Activated CD8-positive, alpha-beta memory T cell treated with anti-CD3 and anti-CD28 coated beads, Interleukin-2, amount 50 U/mL, for 48 hours (primary cell): ENCODE results near the gene CRIP2.
A peak's percentile ranks its signal among the peaks of the same experiment; 100 is the strongest.

Experiments used
- DNase-seq: peaks from one replicate; pipeline ENCODE4 v3.0.0-alpha.2; 2020

Gene CRIP2

DNA sequence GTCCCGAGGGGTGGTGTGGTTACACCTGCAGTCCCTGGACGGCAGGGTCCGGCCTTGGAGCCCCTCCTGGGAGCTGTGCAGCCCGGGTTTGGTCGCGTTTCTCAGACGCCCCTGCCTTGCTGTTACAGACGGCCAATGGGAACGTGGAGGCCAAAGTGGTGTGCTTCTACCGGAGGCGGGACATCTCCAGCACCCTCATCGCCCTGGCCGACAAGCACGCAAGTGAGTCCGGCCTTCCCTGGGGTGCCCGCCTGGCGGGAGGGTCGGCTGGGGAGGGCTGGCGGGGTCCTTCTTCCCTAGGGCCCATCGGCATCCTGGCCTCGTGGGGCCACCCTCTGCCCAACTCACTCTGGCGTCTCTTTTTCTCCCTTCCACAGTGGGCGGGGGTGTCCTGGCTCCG lies 29.3 kb upstream of the CRIP2 start:
- no peak for DNase-seq

DNA sequence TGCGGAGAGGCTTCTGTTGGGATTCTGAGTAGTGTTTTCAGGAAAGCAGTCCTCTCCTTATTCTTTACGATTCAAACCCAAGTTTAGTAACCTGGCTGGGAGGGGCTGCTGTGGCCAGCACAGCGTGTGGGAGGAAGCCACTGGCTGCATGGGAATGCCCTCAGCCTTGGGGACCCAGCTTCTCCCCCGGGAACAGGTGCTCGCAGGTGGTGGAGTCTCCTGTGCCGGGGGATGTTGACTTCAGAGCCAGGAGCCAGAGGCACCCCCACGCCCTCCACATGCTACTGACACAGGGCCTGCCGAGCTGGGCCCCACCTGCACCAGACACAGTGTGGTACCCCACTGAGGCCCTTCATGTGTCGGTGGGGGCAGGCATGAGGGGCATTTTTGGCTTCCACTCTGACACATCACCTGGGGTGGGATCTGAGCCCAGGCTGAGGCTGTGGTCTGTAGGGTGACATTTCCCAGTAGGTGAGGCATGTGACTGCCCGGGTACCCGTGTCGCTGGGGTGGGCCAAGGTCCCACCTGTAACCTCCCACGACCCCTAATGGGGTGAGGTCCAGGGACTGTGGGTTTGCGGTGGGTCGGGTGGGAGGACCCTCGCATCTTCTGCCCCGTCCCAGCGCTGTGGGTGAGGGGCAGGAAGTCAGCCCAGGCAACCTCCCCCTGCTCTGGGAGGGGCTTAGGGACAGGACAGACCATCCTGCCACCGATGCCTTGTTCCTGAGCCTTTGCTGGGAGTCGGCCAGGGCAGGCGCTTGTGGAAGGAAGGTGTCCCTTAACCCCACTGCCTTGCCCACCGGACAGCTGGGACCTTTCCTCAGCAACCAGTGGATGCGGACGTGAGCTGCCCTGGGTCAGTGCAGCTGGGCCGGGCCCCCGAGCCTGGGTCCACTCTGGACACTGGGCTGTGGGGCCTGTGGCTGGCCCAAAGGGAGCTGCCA lies 28.4 kb upstream of the CRIP2 start:
- DNase-seq, result no peak

DNA sequence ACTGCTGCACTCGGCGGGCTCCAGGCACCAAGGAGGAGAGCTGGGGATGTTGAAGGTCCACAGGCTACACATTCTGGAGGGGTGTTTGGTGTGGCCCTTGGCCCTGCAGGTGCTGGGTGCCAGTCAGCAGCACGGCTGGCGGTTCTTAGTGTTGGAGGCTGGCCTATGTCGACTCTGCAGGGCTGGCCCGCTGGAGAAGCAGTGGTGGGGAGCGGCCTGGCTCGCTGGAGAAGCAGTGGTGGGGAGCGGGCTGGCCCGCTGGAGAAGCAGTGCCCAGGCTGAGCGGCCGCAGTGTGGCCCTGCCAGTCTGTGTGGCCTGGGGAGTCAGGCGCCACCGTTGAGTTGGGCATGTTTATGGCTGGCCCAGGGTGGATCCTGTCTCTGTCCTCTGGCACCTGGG lies 27.6 kb upstream of the CRIP2 start:
- no peak for DNase-seq

DNA sequence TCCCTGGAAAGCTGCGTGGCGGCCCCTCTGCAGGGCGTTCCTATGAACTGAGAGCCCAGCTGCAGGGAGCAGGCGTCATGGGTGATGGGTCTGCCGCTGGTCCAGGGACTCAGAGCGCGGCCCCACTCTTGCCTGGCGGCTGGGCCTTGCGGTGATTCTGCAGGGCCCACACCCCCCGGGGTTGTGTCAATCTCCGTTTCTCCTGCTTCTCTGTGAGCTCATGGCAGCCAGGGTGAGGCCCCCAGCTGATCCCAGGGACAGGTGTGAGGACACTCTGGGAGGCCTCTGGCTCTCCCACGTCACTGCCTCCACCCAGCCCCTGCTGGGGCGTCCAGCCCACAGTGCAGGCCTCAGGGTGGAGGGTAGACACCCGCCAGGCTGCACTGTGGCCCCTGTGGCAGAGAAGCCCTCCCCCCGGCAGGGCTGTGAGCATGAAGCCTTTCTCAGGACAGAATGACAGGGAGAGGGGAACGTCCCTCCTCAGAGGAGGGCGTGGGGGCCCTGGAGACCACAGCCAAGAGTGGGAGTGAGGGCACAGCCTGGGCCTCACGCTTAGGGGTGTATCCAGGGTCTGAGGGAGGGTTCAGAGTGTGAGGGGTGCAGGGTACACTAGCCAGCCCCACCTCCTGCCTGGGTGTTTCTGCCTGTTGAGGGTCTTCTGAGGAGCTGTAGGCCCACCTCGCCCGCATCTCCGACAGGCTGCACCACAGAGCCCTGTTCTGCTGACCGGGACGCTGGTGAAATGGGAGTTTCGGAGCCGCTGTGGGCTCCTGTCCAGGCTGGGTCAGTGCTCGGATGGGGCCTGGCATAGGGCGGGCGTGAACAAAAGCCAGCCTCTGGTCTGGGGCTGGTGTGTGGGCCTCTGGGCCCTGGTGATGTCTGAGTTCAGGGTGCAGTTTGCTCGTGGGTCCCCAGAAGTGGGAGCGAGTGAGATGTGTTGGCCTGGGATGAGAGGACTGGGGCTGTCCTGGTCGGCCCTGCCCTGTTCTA lies 26.7 kb upstream of the CRIP2 start:
- DNase-seq, result no peak

DNA sequence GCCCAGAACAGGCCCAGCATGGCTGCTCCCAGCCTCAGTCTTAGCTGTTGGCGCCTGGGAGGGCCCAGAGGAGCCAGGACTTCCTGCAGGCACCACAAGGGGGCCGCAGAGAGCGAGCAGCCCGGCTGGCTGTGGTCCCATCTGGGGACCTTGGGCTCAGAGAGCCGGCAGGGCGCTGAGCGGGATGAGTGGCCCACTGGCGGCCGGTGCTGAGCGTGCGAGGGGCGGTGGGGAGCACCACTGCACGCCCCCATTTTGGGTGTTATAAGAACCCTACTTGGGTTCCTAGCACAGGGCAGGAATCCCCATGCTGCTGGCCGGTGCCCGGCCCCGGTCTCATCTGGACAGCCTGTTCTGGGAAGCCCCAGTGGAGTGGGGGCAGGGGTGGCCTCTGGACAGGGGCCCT lies 25.9 kb upstream of the CRIP2 start:
- DNase-seq, result peak; percentile 81

DNA sequence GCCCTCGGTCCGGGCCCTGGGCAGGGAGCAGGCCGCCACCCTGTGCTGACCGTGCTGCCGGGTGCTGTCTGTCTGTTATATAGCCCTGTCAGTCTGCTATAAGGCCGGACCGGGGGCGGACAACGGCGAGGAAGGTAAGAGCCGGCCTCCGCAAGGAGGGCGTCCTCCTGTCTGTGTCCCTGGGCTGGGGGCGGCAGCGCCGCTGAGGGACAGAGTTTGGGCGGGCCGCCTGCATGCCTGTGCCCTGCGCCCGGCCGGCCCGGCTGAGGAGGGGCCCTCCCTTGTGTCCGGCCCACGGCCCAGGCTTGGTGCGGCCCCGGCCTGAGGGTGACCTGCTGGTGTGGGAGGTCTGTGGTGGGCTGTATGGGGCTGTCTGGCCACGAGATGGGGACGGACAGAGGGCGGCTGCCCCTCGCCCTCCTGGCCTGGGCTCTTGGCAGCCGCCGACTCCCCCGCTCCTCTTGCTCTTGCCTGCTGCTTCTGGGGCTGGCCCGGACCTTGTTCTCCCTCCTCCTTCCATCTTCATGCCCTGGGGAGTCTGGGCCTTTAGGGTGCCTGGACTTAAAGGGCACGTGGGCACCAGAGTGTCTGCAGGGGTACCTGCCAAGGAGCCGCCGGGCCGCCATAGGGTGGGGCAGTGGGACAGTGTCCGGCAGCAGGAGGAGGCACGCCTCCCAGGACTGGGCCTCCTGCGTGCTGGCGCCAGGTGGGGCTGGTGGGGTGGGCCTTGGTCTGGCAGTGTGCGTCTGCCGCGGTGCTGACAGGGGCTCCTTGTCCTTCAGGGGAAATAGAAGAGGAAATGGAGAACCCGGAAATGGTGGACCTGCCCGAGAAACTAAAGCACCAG lies 25.1 kb upstream of the CRIP2 start:
- no peak for DNase-seq

DNA sequence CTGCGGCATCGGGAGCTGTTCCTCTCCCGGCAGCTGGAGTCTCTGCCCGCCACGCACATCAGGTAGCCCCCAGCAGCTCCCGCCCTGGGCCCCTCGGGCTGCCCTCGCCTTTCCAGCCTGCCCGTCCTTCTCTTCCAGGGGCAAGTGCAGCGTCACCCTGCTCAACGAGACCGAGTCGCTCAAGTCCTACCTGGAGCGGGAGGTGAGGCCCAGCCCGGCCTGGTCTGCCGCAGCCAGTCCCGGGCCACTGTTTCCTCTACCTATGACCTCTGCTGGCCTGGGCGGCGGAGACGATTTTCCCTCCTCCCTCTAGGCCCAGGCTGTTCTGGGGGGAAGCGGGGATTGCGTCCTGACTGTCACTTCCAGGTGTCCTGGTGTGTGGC lies 24.5 kb upstream of the CRIP2 start:
- no peak for DNase-seq

DNA sequence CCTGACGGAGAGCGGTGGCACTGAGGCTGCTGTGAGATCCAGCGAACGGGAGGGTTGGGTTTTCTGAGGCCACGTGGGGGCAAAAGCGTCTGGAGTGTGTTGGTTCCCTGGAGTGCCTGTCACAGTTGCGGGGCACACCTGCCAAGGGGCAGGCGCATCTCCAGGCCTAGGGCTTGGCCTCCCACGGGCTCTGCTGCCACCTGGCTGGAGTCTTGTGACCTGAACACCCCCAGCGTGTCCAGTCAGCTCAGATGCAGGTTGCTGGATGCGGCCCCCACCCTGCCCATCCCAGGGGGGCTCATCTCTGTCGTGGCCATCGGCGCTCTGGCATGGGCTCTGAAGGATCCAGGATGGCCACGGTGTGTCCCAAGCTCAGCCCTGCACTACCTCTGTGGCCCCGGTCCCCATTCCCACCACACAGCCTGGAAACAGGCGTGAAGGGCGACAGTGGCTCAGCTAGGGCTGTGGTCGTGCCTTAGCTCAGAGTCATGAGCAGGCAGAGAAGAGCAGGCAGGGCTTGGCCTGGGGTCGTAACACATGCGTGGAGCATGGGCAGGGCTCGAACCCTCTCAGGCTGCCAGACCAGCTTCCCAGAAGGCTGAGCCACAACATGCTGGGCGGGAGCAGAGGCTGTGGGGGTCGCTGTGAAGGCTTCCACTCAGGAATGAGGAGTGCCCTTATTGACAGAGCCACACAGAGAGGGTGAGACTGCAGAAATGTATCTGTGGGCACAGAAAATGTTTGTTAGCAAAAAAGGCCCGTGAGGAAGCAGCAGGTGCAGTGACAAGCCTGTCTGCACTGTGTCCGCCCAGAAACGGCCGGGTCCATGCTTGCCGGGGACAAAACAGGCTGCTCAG lies 23.5 kb upstream of the CRIP2 start:
- no peak for DNase-seq

DNA sequence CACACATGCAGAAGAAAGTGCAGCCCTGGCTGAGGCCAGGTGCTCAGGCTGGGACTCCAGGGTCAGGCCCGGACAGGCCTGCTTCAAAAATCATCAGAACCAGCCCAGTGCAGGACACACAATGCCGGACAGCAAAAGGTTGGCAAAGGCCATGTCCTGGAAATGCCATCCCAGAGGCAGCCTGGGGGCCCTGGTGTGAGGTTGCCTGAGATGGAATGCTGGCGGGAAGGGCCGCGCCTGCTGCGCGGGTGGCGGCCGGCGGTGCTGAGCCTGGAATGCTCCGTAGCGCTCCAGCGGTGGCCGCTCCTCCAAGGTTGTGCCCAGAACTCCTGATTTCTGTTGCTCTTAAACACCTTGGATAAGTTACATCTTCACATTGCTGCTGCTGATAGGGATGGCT lies 21.7 kb upstream of the CRIP2 start:
- no peak for DNase-seq

DNA sequence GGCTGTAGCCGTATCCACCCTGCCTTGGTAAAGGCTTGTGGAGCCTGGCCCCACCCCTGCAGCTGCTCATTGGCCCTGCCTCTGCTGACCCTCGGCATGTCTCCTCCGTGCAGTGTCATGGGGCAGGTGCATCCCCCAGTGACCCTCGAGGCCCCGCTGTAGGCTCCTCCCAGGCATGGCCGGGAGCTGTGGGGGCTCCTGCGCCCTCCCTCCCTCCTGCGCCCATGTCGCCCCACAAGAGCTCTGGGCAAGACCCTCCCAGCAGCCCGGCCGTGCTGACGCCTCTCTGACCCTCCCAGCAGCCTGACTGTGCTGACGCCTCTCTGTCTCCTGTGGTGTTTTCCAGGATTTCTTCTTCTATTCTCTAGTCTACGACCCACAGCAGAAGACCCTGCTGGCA lies 20.8 kb upstream of the CRIP2 start:
- DNase-seq, result no peak

DNA sequence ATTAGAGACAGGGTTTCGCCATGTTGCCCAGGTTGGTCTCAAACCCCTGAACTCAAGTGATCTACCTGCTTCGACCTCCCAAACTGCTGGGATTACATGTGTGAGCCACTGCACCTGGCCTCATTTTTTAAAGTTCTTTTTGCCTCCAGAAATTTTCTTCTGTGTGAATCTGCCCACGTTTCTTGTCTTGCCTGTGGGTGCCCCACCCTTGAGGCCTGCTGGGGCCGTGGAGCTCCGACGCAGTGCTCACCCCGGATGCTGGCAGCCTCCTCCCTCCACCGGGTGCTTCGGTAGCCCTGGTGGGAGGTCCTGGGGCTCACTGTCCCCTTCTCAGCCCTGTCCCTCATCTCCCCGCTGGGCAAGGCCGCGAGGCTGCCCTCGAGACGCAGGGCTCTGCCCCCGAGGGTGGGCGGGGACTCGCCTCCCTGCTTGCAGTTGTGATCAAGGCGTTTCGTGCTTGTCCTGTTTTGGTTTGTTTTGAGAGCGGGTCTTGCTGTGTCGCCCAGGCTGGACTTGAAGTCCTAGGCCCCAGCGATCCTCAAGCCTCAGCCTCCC lies 19.5 kb upstream of the CRIP2 start:
- DNase-seq, result no peak

DNA sequence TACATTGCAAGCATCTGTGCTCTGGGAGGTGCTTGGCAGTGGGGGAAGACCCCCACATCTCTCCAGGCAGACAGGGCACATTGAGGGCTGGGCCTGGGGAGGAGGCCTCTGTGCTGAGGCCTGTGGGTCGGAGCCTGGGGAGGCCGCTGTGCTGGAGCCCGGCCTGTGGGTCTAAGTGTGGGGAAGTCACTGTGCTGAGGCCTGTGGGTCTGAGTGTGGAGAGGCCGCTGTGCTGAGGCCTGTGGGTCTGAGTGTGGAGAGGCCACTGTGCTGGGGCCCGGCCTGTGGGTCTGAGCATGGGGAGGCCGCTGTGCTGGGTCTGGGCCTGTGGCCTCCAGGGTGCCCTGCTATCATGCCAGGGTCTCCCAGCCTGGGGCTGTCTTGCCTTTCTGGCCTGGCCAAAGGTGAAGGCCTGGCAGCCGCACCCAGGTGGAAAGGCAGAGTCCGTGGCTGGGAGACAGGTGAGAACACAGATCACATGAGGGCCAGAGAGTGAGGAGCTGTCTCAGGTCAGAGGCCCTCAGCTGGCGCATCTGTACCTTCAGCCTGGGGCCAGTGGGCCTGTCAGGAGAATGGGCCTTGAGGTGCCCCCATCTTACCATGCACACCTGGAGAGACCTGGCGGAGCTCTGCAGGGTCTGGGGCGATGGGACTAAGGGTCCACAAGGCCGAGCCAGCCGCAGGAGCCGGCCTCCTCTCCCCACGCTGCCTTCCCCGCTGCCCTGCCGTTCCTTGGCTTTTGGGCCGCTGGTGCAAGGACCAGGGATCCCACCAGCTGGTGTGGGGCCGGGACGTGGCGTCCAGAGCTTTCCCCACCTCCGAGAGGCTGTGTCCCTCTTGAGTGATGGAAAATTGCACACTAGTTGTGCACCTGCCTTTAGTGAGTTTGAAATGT lies 18.6 kb upstream of the CRIP2 start:
- DNase-seq, result no peak

DNA sequence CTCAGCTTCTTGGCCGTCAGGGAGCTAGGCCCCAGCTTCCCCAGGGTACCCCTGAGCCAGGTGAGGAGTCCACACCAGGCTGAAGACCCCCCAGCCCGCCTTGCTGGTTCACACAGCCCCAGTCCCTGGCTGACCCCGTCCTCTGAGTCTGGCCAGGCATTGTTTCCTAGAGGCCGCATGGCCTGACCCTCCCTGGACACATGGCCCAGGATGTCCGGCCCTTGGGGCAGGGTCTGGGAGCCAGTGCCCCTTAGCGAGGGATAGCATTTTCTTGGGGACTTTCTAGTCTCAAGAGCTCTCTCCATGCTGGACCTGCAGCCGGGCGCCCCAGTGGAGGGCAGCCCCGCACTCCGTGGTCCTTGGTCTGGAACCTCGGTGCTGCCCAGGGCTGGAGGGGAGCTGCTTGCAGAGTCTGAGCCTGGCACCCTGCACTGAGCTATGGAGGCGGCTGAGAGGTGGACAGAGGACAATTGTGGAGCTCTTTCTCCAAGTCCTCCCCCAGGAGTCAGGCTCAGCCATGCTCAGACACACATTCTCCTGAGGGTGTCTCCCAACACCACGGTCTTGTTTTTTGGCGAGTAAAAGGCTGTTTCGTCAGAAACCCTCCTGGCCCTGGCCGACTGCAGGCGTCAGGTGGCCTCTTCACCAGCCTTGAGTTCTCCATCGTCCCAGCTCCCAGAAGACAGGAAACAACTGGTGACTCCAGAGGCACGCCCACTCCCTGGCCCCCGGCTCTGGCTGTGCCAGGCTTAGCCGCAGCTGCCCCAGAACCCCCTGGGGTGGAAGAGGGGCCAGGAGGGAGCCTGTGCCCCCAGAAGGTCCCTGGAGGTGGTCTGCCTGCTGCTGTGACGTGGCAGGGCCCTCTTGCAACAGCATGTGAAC lies 17.6 kb upstream of the CRIP2 start:
- DNase-seq, result no peak

DNA sequence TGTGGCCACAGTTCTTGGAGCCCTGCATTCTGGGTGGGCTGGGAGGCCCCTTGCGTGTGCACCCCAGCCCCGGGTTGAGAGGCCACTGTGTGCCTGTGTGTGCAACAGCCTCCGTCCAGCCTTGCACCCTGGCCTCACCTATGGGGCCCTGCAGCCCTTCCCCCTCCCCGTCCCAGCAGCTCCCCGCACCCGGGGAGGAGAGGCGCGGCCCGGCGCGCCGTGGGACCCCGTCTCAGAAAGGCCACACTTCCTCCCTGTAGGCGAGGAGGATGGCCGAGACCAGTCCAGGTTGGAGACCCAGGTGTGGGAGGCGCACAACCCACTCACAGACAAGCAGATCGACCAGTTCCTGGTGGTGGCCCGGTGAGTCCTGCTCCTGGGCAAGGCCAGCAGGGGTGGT lies 16.6 kb upstream of the CRIP2 start:
- no peak for DNase-seq

DNA sequence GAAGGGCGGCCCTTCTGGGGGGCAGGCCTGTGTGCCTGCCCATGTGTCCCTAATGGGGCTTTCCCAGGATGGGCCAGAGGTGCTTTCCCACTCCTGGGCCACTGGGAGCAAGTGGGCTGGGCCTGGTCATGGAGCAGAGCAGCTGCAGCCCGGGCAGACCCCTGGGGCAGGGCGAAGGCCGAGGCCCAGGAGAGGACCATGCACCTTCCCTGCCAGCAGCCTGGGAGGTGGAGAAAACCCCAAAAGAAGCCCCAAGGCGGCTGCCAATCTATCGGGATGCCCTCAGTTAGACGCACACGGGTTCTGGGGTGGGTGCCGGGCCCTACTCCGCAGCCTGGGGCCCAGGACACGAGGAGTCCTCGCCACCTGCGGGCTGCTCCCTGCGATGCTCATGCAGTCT lies 16.1 kb upstream of the CRIP2 start:
- DNase-seq, result no peak

DNA sequence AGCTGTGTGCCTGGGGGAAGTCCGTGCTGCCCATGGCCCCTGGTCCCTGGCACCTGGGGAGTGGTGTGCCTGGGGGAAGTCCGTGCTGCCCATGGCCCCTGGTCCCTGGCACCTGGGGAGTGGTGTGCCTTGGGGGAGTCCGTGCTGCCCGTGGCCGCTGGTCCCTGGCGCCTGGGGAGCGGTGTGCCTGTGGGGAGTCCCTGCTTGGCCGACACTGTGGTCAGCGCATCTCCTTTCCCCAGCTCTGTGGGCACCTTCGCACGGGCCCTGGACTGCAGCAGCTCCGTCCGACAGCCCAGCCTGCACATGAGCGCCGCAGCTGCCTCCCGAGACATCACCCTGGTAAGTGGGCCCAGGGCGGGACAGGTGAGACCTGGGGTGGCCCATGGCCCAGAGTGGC lies 14.5 kb upstream of the CRIP2 start:
- DNase-seq, result no peak

DNA sequence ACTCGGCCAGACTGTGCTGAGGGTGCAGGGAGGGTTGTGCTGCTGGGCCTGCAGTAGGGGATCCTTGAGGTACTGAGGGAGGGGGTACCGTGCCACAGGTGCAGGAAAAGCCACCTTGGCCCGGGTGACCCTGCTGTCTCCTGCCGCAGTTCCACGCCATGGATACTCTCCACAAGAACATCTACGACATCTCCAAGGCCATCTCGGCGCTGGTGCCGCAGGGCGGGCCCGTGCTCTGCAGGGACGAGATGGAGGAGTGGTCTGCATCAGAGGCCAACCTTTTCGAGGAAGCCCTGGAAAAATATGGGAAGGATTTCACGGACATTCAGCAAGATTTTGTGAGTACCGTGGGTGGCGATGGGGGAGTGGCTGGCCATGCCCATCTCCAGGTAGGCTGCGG lies 14.0 kb upstream of the CRIP2 start:
- DNase-seq, result no peak

DNA sequence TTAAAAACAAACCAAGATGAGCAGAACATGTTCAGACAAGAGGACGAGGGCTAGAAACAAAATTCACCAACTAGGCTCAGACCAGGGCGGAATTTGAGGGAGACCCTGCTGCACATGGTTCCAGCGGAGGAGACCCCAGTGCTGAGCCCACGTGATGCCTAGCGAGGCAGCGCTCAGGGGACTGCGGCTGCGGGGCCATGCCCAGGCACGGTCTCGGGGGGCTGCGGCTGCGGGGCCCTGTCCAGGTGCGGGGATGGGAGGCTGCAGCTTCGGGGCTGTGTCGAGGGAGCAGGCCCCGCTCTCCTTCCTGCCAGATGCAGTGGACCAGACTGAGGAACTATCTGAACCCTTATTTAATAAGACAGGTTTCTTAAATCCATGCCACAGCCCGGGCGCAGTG lies 12.7 kb upstream of the CRIP2 start:
- DNase-seq, result no peak

DNA sequence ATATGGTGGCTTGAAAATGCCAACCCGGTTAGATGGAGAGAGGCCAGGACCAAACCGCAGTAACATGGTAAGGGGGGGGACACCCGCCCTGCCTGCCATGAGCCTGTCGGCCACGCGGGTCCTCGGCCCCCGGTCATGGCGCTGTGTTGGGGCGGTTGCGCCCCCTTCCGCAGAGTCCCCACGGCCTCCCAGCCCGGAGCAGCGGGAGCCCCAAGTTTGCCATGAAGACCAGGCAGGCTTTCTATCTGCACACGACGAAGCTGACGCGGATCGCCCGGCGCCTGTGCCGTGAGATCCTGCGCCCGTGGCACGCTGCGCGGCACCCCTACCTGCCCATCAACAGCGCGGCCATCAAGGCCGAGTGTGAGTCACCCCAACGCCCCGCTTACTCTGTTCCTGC lies 10.1 kb upstream of the CRIP2 start:
- no peak for DNase-seq
